GM21526 (cell line): ENCODE results near the gene TPD52L2.
"Not testable (repeated sequence)": the region's sequence is repeated elsewhere in the genome, so short reads cannot be mapped to it uniquely, and the experiment has no call there.

Experiments used
- ATAC-seq: cut with Tn5 transposase; IDR thresholded peaks from one replicate; pipeline ENCODE4 v1.9.1; 2021; ENCODE audit warnings: moderate library complexity; ENCODE audit not compliant: unreplicated experiment, low FRiP score

Gene TPD52L2

DNA sequence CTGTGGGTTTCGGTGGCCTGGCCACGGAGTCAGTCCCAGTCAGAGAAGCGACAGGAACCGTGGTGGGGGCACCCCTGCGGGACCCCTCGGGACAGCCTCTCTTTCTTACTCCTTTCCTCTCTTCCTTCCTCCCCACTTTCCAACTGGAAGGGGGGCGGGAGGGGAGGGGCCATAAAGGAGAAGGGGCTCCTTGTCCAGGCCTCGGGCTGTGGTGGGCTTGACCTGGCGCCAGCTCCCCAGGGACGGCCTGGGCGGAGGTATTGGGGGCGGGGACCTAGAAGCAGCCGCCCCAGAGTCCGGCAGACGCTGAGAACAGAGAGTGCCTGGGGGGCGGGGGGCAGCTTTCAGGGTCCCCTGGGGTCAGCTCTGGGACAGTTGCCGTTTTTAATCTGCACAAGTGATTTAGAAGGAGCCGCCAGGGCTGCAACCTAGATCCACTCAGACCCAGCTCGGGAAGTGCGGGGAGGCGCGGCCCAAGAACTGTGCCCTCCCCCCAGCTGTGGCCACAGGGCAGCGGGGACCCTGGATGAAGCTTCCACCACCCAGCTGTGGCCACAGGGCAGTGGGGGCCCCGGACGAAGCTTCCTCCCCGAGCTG is 10.2 kb upstream of the TPD52L2 start:
- ATAC-seq = no peak

DNA sequence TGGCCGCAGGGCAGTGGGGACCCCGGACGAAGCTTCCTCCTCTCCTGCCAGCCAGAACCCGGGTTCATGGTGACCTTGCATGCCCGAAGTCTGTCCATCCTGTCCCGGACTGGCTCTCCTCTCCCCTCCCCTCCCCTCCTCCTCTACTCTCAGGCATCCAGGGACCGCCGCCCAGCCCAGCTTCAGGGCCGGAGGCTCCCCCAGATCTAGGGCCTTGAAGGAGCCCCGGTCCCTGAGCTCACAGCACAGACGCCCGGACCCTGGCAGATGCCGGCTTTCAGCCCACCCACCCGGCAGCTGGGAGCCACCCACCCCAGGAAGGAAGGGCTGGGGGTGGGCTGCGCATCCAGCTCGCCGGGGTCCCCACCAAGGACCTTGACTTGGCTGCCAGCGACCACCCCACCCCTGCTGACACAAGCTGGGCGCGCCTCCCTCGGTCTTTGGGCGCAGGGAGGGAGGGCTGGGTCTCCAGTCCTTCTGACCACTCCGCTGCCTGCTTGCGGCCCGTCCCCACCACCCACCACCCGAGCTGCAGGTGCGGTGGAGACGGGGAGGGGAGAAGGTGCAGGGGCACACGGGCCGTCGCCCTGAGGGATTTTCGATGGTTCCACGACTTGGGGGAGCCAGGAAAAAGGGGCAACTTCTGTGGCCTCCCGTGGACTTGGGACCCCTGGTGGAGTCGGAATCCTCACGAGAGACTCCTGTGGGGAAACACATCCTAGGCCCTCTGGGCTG is 9.5 kb upstream of the TPD52L2 start:
- no peak for ATAC-seq

DNA sequence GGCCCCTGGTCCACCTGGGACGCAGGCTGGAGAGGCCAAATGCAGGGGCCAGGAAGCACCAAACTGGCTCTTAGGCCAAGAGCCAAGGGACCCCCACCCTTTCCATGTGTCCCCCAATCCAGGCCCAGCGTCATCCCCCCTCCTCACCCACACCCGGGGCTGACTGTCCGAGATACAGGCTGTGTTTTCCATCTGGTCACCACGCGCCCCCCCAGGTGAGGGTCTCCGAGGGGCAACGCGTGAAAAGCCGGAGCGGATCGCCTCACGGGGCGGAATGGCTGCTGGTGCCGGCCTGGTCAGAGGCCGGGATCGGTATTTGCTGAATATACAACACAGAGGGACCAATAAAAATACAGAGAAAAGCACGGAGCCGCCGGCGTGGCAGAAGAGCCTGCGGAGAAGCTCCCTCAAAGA is 9.0 kb upstream of the TPD52L2 start:
- ATAC-seq = no peak

DNA sequence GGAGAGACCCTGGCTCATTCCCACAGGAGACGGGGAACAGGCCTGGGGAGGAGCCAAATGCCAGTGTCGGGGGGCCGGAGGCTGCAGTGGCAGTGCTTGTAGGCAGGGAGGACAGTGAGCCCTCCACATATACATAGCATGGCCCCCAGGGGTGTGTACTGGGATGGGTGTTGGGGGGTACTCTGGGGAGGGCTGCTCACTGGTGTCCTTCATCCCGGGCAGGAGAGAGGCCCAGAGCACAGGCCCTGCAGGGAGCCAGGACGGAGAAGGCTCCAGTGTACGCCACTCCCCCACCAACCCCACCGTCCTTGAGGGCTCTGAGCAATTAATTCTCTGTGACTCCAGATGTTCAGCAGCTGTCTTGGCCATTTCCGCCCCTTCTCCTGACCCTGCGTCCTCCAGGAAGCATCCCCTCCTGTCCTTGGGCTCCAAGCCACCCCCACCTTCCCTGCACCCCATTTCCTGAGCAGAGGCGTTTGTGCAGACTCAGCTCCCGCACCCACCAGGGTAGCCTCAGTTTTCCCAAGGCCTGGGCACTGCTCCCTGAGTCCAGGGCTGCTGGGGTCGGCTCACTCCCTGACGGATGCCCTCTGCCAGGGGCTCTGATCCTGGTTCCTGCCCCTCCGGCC is 7.2 kb upstream of the TPD52L2 start:
- no peak for ATAC-seq

DNA sequence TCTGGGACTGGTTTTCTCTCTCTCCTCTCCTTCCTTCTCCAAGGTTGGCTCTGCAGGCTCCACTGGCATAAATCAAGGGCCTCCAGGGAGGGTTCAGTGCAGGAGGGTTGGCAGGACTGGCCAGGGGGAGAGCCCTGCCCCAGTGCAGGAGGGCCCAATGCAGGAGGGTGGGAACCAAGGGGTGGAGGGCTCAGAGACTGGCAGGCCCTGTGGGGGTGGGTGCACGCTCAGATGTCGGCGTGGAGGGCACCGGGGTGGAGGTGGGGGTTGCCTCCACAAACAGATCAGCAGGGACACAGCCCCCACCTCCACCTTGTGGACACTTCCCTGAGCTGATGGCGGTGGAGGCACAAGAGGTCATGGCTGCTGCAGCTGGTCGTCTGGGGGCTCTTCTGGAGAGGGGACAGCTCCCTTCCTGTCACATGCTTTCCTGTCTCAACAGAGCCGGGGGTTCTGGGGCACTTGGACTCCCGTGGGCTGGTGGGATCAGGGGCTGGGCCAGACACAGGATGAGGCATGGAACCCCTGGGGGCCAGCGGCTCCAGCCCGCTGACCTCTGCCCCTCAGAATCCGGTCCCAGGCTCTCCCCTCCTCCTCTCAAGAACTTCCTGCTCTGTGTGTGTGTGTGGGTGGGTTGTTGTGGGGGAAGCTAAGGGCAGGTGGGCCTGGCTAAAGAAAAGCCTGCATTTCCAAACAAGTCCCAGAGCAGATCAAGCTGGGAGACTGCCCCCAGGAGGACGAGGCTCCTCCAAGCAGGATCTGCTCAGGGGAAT is 6.5 kb upstream of the TPD52L2 start:
- ATAC-seq = no peak

DNA sequence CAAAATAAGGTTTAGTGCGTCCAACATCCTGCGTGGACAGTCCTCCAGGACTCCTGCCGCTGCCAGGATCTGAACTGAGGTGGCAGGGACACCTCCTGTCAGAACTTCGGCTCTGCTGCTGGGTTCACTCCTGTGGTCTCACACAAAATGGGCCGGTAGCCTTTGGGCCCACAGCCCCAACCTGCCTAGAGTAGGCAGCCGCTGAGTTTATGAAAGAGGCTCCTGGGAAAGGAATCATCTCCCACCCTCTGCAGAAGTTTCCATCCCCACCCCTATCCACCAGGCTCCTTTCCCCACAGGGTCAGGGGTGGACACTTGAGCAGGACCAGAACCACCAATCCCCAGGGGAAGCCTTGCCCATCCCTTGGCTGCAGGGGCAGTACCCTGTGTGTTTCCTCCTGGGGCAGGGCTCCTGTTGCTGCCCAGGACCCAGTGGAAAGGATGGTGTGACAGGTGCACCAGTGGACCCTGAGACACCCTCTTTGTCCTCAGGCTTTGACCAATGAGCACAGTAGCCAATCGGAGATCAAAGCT is 5.8 kb upstream of the TPD52L2 start:
- ATAC-seq = no peak

DNA sequence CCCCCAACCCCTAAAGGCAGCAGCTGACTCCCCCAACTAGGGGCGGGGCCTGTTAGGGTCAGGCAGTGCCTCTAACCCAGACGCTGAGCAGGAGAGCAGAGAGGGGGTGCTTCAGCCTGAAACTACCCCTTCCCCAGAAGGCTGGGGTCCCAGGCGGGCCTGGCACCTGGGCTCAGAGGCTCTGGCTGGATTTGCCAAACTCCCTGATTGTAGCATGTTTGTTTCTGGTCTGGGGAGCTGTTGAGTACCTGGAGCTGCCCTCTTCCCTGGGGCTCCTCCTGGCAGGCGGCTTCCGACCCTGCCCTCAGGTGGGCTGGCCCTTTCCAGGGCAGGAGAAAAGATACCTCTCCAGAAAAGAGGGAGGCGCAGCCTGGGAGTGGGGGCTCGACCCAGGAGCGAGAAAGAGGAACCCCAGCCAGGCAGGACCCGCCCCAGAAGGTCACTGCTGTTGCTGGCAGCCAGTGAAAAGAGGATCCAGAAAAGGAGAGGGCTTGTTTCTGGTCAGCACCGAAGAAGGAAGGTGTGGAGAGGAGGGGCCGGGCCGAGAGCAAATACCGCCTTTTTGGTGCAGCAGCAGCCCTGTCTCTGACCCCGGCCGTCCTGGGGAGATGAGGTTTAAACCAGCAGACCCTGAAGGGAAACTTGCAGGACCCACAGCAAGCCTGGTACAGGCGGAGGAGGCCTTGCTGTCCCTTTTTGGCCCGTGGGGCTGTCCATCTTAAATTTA is 4.6 kb upstream of the TPD52L2 start:
- no peak for ATAC-seq

DNA sequence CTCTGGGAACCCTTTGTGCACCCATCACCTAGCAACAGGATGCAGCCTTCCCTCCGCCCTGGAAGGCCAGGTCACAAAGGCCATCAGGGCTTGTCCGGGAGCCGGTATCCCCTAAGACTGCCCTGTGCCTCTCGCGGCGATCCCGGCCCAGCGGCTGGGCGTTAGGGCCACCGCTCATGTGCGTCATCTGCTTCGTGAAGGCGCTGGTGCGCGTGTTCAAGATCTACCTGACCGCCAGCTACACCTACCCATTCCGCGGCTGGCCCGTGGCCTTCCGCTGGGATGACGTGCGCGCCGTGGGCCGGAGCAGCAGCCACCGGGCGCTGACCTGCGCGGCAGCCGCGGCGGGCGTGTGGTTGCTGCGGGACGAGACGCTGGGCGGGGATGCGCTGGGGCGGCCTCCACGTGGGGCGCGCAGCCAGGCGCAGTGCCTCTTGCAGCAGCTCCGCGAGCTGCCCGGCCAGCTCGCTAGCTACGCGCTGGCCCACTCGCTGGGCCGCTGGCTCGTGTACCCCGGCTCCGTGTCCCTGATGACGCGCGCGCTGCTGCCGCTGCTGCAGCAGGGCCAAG is 3.6 kb upstream of the TPD52L2 start, which contains the start of gene ABHD16B:
Gene ABHD16B, plus strand, starts transcription at position 134 of the 570 bp plus-strand sequence. Its CDS starts 43 bp downstream, at position 177.
- no peak for ATAC-seq

DNA sequence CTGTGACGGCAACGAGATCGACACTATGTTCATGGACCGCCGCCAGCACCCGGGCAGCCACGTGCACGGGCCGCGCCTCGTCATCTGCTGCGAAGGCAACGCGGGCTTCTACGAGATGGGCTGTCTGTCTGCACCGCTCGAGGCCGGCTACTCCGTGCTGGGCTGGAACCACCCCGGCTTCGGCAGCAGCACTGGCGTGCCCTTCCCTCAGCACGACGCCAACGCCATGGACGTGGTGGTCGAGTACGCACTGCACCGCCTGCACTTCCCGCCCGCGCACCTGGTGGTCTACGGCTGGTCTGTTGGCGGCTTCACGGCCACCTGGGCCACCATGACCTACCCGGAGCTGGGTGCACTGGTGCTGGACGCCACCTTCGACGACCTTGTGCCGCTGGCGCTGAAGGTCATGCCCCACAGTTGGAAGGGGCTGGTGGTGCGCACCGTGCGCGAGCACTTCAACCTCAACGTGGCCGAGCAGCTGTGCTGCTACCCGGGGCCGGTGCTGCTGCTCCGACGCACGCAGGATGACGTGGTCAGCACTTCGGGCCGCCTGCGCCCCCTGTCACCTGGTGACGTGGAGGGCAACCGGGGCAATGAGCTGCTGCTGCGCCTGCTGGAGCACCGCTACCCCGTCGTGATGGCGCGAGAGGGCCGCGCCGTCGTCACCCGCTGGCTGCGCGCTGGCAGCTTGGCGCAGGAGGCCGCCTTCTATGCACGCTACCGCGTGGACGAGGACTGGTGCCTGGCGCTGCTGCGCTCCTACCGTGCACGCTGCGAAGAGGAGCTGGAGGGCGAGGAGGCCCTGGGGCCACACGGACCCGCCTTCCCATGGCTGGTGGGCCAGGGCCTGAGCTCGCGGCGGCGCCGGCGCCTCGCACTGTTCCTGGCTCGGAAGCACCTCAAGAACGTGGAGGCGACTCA is 2.8 kb upstream of the TPD52L2 start:
- no peak for ATAC-seq

DNA sequence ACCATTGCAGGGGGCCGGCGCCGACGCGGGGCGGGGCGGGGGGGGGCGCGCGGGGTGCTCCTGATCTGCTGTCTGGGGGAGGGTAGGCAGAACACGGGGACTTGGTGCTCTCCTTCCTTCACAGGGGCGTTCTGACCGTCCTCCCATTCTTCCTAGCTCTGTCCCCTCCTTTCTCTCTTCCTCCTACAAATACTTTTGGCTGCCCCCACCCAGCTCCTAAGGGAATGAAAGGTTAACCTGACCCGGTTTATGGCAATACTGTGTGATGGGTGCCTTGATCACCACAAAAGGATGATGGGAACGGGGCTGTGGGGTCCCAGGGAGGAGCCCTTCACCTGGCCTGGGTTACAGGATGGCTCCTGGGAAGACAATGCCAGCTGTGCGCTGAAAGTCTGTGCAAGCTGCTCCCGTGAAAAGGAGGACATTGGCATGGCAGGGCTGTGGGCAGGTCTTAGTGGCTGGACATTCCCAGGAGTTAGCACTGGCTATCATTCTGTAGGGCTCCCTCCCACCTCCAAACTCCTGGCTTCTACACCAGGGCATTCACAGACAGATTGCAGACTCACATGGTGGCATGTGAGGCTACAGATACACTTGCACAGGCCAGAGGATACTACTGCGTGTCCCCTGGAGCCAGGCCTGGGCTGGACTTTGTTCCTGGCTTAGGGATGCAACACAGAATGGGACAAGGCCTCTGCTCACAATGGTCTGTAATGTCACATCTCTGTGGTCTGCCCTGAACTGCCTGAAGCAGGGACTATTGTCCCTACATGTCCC is 1.9 kb upstream of the TPD52L2 start:
- no peak for ATAC-seq

DNA sequence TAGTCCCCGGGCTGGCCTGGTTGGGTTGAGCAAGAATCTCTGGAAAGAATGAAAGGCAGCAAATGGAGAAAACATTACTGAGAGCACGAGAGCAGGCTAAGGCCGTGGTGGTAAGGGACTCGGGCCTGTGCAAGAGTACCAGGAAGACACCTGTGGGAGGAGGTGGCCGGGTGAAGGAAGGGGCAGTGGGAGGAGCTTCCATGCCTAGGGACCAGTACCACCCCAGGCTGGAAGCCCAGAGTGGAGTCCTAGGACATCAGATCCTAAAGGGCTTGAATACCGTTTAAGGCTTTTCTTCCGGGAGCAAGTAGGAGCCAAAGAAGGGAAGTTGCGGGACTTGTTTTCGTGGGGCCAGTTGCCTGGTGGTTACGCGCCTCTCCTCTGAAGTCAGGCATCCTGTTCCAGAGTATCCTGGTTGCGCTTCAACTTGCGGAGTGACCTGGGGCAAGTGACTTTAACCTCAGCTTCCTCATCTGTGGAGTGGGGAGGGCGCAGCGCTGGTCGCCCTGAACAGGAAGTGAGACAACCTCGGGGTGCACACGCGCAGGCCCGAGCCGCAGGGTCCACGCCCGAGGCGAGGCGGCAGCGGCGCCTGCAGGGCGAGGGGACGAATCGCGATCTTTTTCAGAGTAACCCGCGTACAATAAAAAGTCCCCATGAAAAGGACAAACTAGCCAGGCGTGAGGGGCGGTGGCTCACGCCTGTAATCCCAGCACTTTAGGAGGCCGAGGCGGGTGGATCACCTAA is 1.1 kb upstream of the TPD52L2 start:
- peak; percentile 57 for ATAC-seq

DNA sequence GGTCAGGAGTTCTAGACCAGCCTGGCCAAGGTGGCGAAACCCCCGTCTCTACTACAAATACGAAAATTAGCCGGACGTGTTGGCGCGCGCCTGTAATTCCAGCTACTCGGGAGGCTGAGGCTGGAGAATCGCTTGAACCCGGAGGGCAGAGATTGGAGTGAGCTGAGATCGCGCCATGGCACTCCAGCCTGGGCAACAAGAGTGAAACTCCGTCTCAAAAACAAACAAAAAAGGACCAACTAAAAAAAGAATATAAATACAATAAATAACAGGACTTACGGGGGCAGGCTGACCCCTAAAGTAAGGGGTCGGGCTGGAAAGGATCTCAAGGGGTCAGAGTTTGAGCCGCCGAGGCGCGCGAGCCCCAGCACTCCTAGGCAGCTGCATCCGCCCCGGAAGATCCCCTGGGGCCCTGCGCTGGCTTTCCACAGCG is 509 bp upstream of the TPD52L2 start:
- no peak for ATAC-seq

DNA sequence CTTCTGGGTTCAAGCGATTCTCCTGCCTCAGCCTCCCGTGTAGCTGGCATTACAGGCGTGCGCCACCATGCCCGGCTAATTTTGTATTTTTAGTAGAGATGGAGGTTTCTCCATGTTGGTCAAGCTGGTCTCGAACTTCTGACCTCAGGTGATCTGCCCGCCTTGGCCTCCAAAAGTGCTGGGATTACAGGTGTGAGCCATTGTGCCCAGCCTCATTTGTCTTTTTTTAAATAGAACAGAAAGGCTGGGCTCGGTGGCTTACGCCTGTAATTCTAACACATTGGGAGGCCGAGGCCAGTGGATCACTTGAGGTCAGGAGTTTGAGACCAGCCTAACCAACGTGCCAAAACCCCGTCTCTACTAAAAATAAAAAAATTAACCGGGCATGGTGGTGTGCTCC is 2.0 kb downstream of the TPD52L2 start:
- not testable (repeated sequence) for ATAC-seq

DNA sequence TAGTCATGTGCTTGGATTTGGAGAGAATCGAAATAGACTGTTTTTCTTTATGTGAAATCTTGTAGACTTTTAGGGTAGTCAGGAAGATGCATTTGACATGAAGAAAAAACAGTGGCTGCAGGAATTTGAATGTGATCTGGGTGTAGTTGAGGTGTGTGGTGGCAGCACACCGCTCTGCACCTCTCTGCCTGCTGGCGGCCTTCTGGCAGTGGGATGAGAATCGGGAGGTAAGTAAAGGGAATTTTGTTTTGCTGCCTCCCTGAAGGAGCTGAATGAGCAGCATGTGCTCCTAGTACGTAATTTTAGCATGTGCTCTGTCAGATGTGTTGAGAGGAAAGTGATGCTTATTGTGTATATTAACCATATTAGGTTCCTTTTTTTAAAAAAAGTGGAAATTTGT is 3.2 kb downstream of the TPD52L2 start:
- ATAC-seq = no peak

DNA sequence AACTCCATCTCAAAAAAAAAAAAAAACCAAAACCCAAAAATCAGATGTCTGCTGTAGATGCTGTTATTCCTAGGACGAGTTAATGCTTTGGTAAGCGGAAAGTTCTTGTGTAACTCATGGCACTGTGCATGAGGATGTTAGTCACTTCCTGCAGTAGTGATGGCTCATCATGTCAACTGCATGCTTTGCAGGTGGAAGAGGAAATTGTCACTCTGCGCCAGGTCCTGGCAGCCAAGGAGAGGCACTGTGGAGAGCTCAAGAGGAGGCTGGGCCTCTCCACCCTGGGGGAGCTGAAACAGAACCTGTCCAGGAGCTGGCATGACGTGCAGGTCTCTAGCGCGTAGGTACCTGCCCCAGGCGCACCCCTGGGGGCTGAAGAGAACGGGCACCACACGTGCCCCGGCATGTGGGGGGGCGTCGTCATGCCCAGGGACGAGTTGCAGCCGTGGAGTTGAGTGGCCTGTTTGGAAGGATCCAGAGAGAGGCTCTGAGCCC is 8.5 kb downstream of the TPD52L2 start:
- no peak for ATAC-seq

DNA sequence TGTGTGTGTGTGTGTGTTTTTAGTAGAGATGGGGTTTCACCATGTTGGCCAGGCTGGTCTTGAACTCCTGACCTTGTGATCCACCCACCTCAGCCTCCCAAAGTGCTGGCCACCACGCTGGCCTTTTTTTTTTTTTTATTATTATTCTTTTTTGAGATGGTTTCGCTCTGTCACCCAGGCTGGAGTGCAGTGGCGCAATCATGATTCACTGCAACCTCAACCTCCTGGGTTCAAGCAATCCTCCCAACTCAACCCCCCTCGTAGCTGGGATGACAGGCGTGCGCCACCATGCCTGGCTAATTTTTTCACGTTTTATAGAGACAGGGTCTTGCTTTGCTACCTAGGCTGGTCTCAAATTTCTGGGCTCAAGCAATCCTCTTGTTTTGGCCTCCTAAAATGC is 9.2 kb downstream of the TPD52L2 start:
- not testable (repeated sequence) for ATAC-seq

DNA sequence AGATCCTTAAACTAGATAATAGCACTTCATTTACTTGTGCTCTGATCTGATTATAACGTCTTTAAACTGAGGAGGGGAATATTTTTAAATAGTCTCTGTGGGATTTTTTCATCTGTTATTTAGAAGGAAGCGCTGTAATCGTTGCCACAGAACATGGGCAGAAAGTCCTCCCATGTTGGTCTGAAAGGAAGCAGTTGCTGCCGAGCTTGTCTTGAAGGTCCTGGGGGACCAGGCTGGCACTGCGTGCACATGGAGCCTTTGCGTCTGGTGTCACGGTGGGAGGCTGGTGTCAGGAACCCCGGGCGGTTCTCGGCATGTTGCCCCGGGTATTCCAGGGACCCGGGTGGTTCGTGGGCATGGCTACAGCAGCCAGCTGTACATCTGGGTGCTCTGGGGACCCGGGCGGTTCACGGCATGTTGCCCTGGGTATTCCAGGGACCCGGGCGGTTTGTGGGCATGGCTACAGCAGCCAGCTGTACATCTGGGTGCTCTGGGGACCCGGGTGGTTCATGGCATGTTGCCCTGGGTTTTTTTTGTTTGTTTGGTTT is 11.5 kb downstream of the TPD52L2 start:
- ATAC-seq = no peak
